IMR-90 (cell line): ENCODE data around the gene OSBPL8. TPM values are rescaled to one million over a fixed set of nuclear protein-coding genes. Genes with fewer than 3 reads are reported as not detected.

Source experiments
- ATAC-seq: fragments of 200-7000 bp; cut with Tn5 transposase; 2 replicates; pipeline ENCODE4 v1.9.1; 2020; ENCODE audit warnings: low read depth, mild to moderate bottlenecking, moderate library complexity
- BruUV-seq: library from RNA; stranded (reverse); fragments of 400-500 nt; replicated peaks from 2 replicates; lab custom pipeline; 2021; lab: Mats Ljungman, UMichigan
- CTCF ChIA-PET: fragments of 300-600 bp; formaldehyde crosslinking; extraction: SDS; loops from one replicate; lab custom pipeline; 2021; ENCODE audit warnings: antibody characterized with exemption; lab: Yijun Ruan, JAX
- POLR2A ChIA-PET: fragments of 300-600 bp; sonication (Branson Sonifier 250); formaldehyde crosslinking; loops from one replicate; lab custom pipeline; 2022; ENCODE audit warnings: antibody characterized with exemption; ENCODE audit not compliant: unreplicated experiment; lab: Charles Lee
- DNase-seq: peaks from one replicate; pipeline ENCODE4 v3.0.0; 2013
- H2AFZ ChIP-seq: replicated peaks from 2 replicates; pipeline ENCODE3; 2013; ENCODE audit warnings: low read length, mild to moderate bottlenecking; ENCODE audit not compliant: poor library complexity
- H2AK5ac ChIP-seq: 2 replicates; pipeline ENCODE4 v1.6.1; 2013; ENCODE audit warnings: low read depth, low read length, inconsistent platforms
- H2AK9ac ChIP-seq: replicated peaks from 2 replicates; pipeline ENCODE3; 2013; ENCODE audit warnings: mild to moderate bottlenecking, low read depth, low read length, moderate library complexity; ENCODE audit not compliant: poor library complexity
- H2BK120ac ChIP-seq: 2 replicates; pipeline ENCODE4 v1.6.1; 2013; ENCODE audit warnings: low read depth, low read length, inconsistent platforms
- H2BK15ac ChIP-seq: 3 replicates; pipeline ENCODE4 v1.6.1; 2013; ENCODE audit warnings: low read depth, low read length, inconsistent platforms
- H2BK20ac ChIP-seq: 2 replicates; pipeline ENCODE4 v1.6.1; 2013; ENCODE audit warnings: low read depth, mild to moderate bottlenecking, inconsistent platforms, low read length, moderate library complexity
- H2BK5ac ChIP-seq: 2 replicates; pipeline ENCODE4 v1.6.1; 2013; ENCODE audit warnings: mild to moderate bottlenecking, low read depth, low read length, inconsistent platforms; ENCODE audit not compliant: poor library complexity, severe bottlenecking
- H3K14ac ChIP-seq: replicated peaks from 2 replicates; pipeline ENCODE4 v1.6.1; 2013; ENCODE audit warnings: low read depth, low read length, inconsistent platforms
- H3K18ac ChIP-seq: 2 replicates; pipeline ENCODE4 v1.6.1; 2013; ENCODE audit warnings: low read depth, low read length, control low read depth
- H3K23ac ChIP-seq: 2 replicates; pipeline ENCODE4 v1.6.1; 2013; ENCODE audit warnings: low read depth, low read length, inconsistent platforms
- H3K27ac ChIP-seq: 2 replicates; pipeline ENCODE4 v1.5.1; 2013; ENCODE audit warnings: mild to moderate bottlenecking, control low read depth, low read length; ENCODE audit not compliant: insufficient read depth
- H3K27me3 ChIP-seq: 2 replicates; pipeline ENCODE4 v1.6.1; 2013; ENCODE audit warnings: low read length; ENCODE audit not compliant: control insufficient read depth, insufficient read depth
- H3K36me3 ChIP-seq: 2 replicates; pipeline ENCODE4 v1.6.1; 2013; ENCODE audit warnings: low read length, mixed read lengths; ENCODE audit not compliant: control insufficient read depth, insufficient read depth
- H3K4ac ChIP-seq: 2 replicates; pipeline ENCODE4 v1.6.1; 2013; ENCODE audit warnings: low read depth, low read length, inconsistent platforms
- H3K4me1 ChIP-seq: 2 replicates; pipeline ENCODE4 v1.6.1; 2013; ENCODE audit warnings: low read length, mixed read lengths; ENCODE audit not compliant: control insufficient read depth, insufficient read depth
- H3K4me2 ChIP-seq: 2 replicates; pipeline ENCODE4 v1.6.1; 2013; ENCODE audit warnings: low read depth, mild to moderate bottlenecking, control low read depth, low read length, moderate library complexity
- H3K4me3 ChIP-seq: 2 replicates; pipeline ENCODE4 v1.5.1; 2013; ENCODE audit warnings: low read depth, mild to moderate bottlenecking, control low read depth, low read length, moderate library complexity; ENCODE audit not compliant: insufficient read depth
- H3K56ac ChIP-seq: 2 replicates; pipeline ENCODE4 v1.6.1; 2013; ENCODE audit warnings: low read length, inconsistent platforms; ENCODE audit not compliant: insufficient read depth; ENCODE audit errors: extremely low read depth
- H3K79me1 ChIP-seq, 2 experiments: 2 replicates each; pipeline ENCODE4 v1.6.1; 2013; ENCODE audit warnings: low read length in 2 of 2, inconsistent platforms in 1 of 2, low read depth in 1 of 2
- H3K9ac ChIP-seq: 2 replicates; pipeline ENCODE4 v1.6.1; 2013; ENCODE audit warnings: low read depth, low read length, control low read depth
- H3K9me1 ChIP-seq: 2 replicates; pipeline ENCODE4 v1.6.1; 2013; ENCODE audit warnings: low read length, inconsistent platforms; ENCODE audit not compliant: insufficient read depth
- H3K9me3 ChIP-seq: 2 replicates; pipeline ENCODE4 v1.6.1; 2013; ENCODE audit warnings: low read length; ENCODE audit not compliant: control insufficient read depth, insufficient read depth
- H4K20me1 ChIP-seq: 2 replicates; pipeline ENCODE4 v1.6.1; 2013; ENCODE audit warnings: low read length, inconsistent platforms; ENCODE audit not compliant: insufficient read depth
- H4K5ac ChIP-seq: 2 replicates; pipeline ENCODE4 v1.6.1; 2013; ENCODE audit warnings: mild to moderate bottlenecking, low read depth, low read length, control low read depth
- H4K8ac ChIP-seq, 2 experiments: 2 replicates each; pipeline ENCODE4 v1.6.1; 2013; ENCODE audit warnings: low read depth in 2 of 2, low read length in 2 of 2, control low read depth in 1 of 2, inconsistent platforms in 1 of 2
- H4K91ac ChIP-seq: 2 replicates; pipeline ENCODE4 v1.6.1; 2013; ENCODE audit warnings: low read depth, low read length, inconsistent platforms; ENCODE audit not compliant: insufficient read depth
- BHLHE40 ChIP-seq: fragments of 150-350 bp; IDR thresholded peaks from 2 replicates; pipeline ENCODE4 v1.6.1; 2016; ENCODE audit warnings: mild to moderate bottlenecking, low read depth, low read length
- CTCF ChIP-seq: conservative IDR thresholded peaks from 2 replicates; pipeline ENCODE4 v1.5.1; 2012; ENCODE audit warnings: mild to moderate bottlenecking, low read depth, low read length, improper control_type of control experiment
- ELK1 ChIP-seq: fragments of 150-350 bp; IDR thresholded peaks from 2 replicates; pipeline ENCODE4 v1.6.1; 2016; ENCODE audit warnings: low read depth, mild to moderate bottlenecking, low read length, moderate library complexity, borderline replicate concordance
- FOS ChIP-seq: fragments of 150-350 bp; IDR thresholded peaks from 2 replicates; pipeline ENCODE4 v1.6.1; 2016; ENCODE audit warnings: low read depth, low read length
- MAZ ChIP-seq: IDR thresholded peaks from 2 replicates; pipeline ENCODE4 v1.6.1; 2012; ENCODE audit warnings: low read depth, mild to moderate bottlenecking, low read length, improper control_type of control experiment, moderate library complexity, borderline replicate concordance
- MXI1 ChIP-seq: IDR thresholded peaks from 2 replicates; pipeline ENCODE4 v1.6.1; 2012; ENCODE audit warnings: low read depth, mild to moderate bottlenecking, low read length, moderate library complexity, borderline replicate concordance
- RFX5 ChIP-seq: IDR thresholded peaks from 2 replicates; pipeline ENCODE4 v1.8.0; 2012; ENCODE audit warnings: low read depth, mild to moderate bottlenecking, low read length, moderate library complexity
- WGBS, 2 experiments: methylation state at CpG; one replicate each; pipeline versions ENCODE4 v1.1.5 to v1.1.7; 2013; ENCODE audit warnings: missing lambda C conversion rate in 2 of 2; ENCODE audit not compliant: insufficient read length in 1 of 2; ENCODE audit errors: extremely low coverage in 2 of 2; 5-methylcytosine and 5-hydroxymethylcytosine counted together
- dilution Hi-C: fragments of 300-500 bp; cut with HindIII; formaldehyde crosslinking; loops from one replicate; pipeline ENCODE4 v1.14.3; 2018; ENCODE audit warnings: low sequenced_read_pairs; ENCODE audit not compliant: unreplicated experiment
- in situ Hi-C: fragments of 300-500 bp; cut with MboI; formaldehyde crosslinking; loops from 3 replicates; pipeline ENCODE4 v1.14.3; 2019; ENCODE audit warnings: low sequenced_read_pairs, inconsistent platforms, mixed read lengths
- intact Hi-C: fragments of 100-400 bp; cut with micrococcal nuclease; formaldehyde crosslinking; loops from 2 replicates; pipeline ENCODE4 v1.10.0; 2022
- polyA plus RNA-seq, 3 experiments: library from polyadenylated mRNA; depleted of rRNA; stranded (reverse); fragments of >200 nt; gene quantifications; 2 replicates each; pipeline ENCODE4 v1.2.3, GENCODE V29; 2012; ENCODE audit warnings: low replicate concordance in 1 of 3
- total RNA-seq: library from RNA; depleted of rRNA; stranded (reverse); fragments of >200 nt; gene quantifications from 2 replicates; pipeline ENCODE4 v1.2.3, GENCODE V29; 2012

The OSBPL8 gene
- total and polyA plus RNA-seq, 2 of the 4 experiments (the other 2 are of a cell fraction): 17.8 to 24.2 TPM

- DNase-seq: no peak
- WGBS, 2 experiments: no CpG with 5 or more reads among the region's 2 CpGs
- POLR2A ChIA-PET: no interaction called here
- no peak overlapping the region for H4K8ac ChIP-seq
- intact Hi-C loops (loop anchor here (2.0 kb wide), 1 partner anchor 38 kb away; no protein-coding TSS in a partner anchor), in situ Hi-C loops (no loop called here), dilution Hi-C loops (no loop called here)
- H3K9ac ChIP-seq: no peak overlapping the region
- no peak overlapping the region for H2AK9ac ChIP-seq
- no peak overlapping the region for H4K5ac ChIP-seq
- no peaks in the 10 kb centered on the region for H3K27me3 ChIP-seq
- peaks cover 11% of the 10 kb centered on the region for H3K9me1 ChIP-seq
- H3K4me1 ChIP-seq: peaks cover 2% of the 10 kb centered on the region; the same call in 1 of the 2 replicates
- H3K14ac ChIP-seq: no peak overlapping the region
- peaks cover 4% of the 10 kb centered on the region; the same call in 1 of the 2 replicates for H4K20me1 ChIP-seq
- no peak overlapping the region for H3K23ac ChIP-seq
- no peak overlapping the region for H3K4me3 ChIP-seq
- H2BK120ac ChIP-seq: no peak overlapping the region
- H2BK5ac ChIP-seq: no peak overlapping the region
- no peak overlapping the region for H2AK5ac ChIP-seq
- peaks cover 35 to 41% of the 10 kb centered on the region in 2 experiments for H3K79me1 ChIP-seq
- H4K91ac ChIP-seq: no peak overlapping the region
- H3K27ac ChIP-seq: no peak overlapping the region
- H2BK15ac ChIP-seq: no peak overlapping the region
- no peak overlapping the region for H3K56ac ChIP-seq
- no peak overlapping the region for H3K18ac ChIP-seq
- no peak overlapping the region for H3K4ac ChIP-seq
- H3K4me2 ChIP-seq: no peak overlapping the region
- CTCF ChIA-PET: interaction anchor here (0.6 to 0.7 kb wide), 2 partner anchors 53 to 1072 kb away, joined by 3 read pairs; no protein-coding TSS in a partner anchor
- H3K36me3 ChIP-seq: no peaks in the 10 kb centered on the region
- no peak for TF ChIP-seq BHLHE40
- no peak for TF ChIP-seq FOS
- TF ChIP-seq ELK1: no peak
- no peak for TF ChIP-seq CTCF
- TF ChIP-seq MAZ: no peak
- no peak for TF ChIP-seq RFX5
- no peak for TF ChIP-seq MXI1
- BruUV-seq: no TSS peak
- H2BK20ac ChIP-seq: no peak overlapping the region
- 0 out of 2 replicates have a peak, but pooled peaks cover 2% of the 10 kb centered on the region for H3K9me3 ChIP-seq
- H2AFZ ChIP-seq: no peak overlapping the region
- ATAC-seq: no peak
These were observed 55.0 kb downstream of the OSBPL8 start for GRCh38 chr12:76504606-76505005.
